Measurements from ENCODE around the gene ANKRD2.
"Not testable (repeated sequence)": the region's sequence is repeated elsewhere in the genome, so short reads cannot be mapped to it uniquely, and the experiment has no call there.

ANKRD2 gene

GRCh38 chr10:97572214-97572989 lies at the start of gene ANKRD2:
TSS of gene ANKRD2 (plus strand) at chr10:97572779. CDS start at chr10:97572789, 10 bp downstream.
- DNase-seq = peak; percentile 29 to 63

- DNase-seq = no peak
Measured at GRCh38 chr10:97522937-97523336, 49.6 kb upstream of the ANKRD2 start.

- DNase-seq = no peak
Measured at GRCh38 chr10:97525086-97525485, 47.5 kb upstream of the ANKRD2 start.

DNA sequence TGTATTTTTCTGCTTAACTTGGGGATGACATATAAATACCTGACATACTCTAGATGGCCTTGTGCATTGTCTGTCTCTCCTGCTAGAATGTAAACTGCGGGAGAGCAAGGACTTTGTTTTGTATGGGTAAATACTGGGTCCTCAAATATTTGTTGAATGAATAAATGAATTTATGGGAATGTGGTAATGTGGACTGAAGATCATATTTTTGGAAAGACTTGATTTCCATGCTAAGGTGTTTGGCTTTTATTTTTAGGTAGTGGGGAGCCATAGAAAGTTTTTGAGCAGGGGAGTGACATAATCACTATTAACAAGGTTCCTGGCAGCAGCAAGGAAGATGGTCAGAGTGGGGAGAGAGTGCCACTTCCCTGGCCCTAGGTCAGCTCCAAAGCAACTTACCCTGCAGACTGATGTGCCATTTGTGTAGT lies 46.9 kb upstream of the ANKRD2 start:
- DNase-seq = no peak

GRCh38 chr10:97528876-97529275 lies 43.7 kb upstream of the ANKRD2 start:
- DNase-seq = not testable (repeated sequence)

DNA sequence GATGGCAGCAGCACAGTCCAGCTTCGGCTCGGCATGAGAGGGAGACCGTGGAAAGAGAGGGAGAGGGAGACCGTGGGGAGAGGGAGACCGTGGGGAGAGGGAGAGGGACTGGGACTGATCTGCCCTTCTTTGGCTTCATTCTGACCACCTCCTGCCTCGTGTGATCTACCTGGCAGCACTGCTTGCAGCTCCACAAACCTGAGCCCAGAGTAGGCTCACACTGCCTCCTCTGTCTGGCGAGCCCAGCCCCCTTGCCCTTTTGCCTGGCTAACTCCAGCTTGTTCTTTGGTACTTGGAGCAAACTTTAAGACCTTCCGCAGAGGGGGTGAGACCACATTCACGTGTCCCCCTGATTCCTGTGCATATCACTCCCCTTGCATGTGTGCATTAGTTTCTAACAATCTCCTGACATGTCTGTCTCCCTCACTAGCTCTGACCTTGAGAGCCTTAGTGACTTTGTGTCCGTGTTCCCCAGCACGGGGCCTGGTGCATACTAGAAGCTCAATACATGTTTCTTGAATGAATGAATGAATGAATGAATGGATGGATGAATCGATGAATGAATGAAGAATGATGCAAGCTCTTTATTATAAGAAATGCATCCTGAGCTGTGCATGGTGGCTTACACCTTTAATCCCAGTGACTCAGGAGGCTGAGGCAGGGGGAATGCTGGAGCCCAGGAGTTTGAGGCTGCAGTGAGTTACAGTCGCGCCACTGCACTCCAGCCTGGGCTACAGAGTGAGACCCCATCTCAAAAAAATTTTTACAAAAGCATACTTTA lies 42.7 kb upstream of the ANKRD2 start:
- DNase-seq = no peak

GRCh38 chr10:97531401-97531986 lies 41.1 kb upstream of the ANKRD2 start:
- DNase-seq = no peak

- DNase-seq = peak in 1 of 2 donors; percentile 22
Measured at GRCh38 chr10:97532935-97533671, 39.5 kb upstream of the ANKRD2 start.

- no peak for DNase-seq
Measured at GRCh38 chr10:97533888-97534287, 38.7 kb upstream of the ANKRD2 start.

DNA sequence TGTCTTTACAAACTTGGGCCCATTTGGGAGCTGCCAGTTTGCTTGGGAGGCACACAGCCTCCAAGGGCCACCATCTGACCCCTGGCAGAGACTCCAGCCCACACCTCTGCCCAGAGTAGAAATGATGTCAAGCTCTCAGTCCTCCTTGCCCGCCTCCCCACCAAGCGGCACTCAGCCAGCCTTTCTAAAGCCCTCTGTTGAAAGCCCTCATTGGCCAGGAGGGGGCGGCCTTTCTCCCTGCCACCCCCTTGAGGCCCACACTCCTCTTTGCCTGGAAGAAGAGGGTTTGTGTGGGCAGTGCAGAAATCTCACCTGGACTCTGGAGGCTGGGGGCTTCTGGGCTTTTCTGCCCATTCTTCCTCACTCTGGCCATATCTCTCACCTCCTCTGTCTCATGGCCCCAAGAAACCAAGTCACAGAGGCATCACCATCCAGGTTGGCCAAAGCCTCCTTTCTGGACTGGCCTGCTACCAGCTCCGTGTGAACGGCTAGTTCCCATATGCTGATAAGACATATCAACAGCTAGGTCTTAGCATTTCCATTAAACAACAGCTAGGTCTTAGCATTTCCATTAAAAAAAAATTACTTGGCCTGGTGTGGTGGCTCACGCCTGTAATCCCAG lies 37.7 kb upstream of the ANKRD2 start:
- peak; percentile 32 to 49 for DNase-seq

DNA sequence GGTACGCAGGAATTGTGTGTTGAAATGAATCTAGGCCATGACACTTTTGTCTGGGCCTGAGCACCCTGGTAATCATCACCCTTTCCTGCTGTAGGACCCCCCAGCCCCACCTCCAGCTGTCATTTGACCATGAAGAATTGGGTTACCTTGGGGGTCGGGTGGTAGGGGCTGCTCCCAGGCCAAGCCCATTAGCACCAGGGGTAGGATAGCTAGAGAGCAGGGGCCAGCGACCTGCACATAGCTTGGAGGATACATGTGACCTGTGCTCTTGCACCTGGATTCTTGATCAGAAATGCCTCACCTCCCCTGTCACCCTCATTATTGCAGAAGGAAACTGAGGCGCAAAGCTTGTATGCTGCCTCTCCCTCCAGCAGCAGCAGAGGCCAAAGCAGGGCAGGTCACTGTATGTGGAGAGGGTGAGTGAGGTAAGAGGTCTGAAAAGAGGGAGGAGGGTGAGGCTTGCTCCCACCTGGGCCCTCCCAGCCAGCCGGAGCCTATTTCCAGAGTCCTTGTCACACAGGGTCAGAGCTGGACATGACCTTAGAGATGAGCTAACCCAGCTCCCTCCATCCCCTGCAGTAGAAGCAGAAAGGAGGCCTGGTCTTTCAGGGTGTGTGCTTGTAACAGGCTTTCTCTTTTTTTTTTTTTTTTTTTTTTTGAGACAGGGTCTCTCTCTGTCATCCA lies 35.3 kb upstream of the ANKRD2 start:
- DNase-seq = no peak

- no peak for DNase-seq
Measured at GRCh38 chr10:97538411-97538810, 34.2 kb upstream of the ANKRD2 start.

DNA sequence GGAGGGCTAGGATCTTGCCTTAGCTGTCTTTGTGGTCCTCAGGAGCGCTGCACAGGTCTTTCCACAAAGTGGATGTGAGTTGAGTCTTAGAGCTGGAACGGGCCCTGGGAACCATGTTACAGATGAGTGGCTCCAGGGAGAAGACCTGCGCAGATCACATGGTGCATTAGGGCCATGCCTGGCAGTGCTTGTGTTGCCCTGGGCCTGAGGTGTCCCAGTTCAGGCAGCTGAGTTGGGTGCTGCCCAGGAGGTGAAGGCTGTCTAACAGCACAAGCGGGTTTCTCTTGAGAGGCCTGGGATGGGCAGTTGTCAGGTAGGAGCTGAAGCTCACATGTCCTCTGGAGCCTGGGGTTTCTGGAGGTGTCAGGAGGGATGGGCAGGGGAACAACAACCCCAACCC lies 33.7 kb upstream of the ANKRD2 start:
- no peak for DNase-seq

- DNase-seq = no peak
Measured at GRCh38 chr10:97539523-97540200, 32.9 kb upstream of the ANKRD2 start.

- DNase-seq = no peak
Measured at GRCh38 chr10:97540669-97541500, 31.7 kb upstream of the ANKRD2 start.

DNA sequence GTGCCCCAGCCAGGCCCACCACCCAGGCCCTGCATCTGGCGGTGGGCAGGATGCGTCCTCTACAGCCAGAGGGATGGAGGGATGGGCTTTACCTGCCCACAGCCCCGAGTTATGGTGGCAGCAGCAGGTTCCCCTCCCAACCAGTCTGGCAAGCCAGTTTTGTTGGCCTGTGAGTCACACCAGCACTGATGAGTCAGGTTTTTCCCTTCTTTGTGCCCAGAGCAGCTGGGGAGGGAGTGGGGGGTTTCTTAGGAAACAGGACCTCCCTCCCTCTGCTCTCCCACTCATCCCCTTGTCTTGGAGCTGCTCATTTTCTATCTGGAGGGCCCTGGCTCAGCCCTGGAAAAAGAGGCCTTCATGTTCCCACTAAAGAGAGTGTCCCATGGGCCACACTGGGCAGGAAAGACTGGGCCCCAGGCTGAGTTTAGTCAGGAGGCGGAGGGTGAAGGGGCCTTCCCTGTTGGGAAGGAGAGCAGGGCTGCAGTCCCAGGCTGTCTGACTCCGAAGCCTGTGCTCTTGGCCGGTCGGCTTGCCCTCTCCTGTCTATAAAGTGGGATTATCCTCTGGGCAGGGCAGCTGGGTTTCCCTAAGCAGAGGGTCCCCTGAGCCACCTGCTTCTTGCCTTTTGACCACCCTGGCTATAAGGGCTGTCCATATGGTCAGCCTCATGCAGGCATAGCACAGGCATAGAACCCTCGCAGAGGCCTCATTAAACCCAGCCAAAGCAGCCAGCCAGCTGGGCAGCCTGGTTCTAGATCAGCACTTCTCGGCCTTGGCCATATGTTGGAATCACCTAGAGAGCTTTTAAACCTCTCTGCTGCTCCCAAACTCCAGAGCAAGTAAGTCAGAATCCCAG lies 30.2 kb upstream of the ANKRD2 start:
- DNase-seq = peak; percentile 36 to 55

- peak; percentile 78 to 90 for DNase-seq
Measured at GRCh38 chr10:97543025-97543546, 29.5 kb upstream of the ANKRD2 start.

GRCh38 chr10:97546456-97547270 lies 25.9 kb upstream of the ANKRD2 start:
- DNase-seq = no peak
